ENCODE measurements around the gene UBE2G2.
A peak's percentile ranks its signal among the peaks of the same experiment; 100 is the strongest.

UBE2G2 gene

DNA sequence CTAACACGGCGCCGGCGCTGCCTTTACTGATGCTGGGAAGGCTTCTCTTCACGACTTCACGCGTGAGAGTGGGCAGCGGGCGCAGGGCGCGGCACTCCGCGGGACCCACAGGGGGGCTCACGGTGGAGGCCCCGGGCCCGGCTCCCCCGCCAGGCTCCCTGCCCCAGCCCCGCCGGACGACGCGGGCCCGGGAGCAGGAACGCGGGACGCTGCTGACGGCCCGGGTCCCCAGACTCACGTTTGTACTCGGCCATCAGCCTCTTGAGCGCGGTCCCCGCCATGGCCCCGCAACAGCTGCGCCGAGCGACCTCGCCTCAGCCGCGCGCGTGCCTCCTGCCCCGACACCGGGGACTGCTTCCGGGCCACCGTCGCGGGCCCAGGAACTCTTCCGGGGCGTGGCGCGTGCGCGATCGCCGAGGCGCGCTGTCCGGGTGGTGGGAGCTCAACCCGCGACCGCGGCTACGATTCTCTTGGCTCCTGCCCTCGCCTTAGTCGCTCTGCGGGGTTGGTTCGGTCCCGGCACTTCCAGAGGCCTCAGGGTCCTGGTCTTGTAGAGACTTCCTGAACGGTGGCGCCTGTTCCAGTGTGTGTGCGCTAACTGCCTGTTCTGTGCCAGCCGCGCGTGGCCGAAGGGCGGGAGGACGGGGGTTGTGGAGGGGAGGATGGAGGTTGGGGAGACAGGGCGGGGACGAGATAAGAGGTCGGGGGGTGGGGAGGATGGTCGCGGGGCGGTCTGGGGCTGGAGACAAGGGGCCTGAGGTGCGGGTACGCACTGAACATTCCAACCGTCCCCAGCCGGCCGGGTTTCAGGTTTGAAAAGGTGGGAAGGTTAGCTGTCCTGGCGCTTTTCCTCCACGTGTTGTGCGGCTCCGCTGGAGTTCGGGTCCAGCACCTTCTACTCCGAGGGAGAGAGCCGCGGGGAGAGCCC lies at the start of gene UBE2G2:
UBE2G2 (minus strand) TSS at position 353 of the 928 bp plus-strand sequence; CDS start at position 281, 72 bp downstream.
- DNase-seq: peak; percentile 93

GRCh38 chr21:44850905-44851657 lies 49.5 kb upstream of the UBE2G2 start:
- no peak for DNase-seq

DNA sequence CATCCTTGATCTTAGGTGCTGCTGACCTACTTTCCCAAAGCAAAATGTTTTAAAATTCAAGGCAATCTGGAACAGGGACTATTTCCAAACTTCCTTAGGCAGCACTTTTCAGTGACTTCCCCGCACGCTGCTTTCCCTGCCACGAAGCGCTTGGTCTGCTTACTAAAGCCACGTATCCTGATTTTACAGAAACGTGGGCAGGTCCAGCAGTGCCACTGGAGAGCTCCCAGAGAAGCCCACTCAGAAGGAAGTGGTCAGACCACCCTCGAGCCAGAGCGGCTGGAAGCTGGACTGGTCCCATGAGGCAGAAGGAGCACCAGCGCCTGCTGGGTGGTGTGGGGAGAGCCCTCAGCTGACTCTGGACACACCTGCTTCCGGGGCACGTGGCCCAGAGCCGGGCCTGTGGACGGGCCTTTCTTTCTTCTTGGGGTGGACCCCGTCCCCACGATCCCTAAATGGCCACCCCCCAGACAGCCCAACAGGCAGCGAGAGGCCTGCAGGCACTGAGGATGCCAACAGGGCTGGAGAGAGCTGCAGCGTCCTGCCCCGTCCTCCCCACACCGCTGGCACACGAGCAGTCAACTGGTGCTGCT lies 48.7 kb upstream of the UBE2G2 start:
- DNase-seq: no peak

GRCh38 chr21:44849616-44850130 lies 48.1 kb upstream of the UBE2G2 start:
- DNase-seq: no peak

GRCh38 chr21:44848821-44849521 lies 47.4 kb upstream of the UBE2G2 start:
- no peak for DNase-seq

GRCh38 chr21:44847261-44848056 lies 45.8 kb upstream of the UBE2G2 start:
- no peak for DNase-seq

GRCh38 chr21:44846485-44847260 lies 45.1 kb upstream of the UBE2G2 start:
- DNase-seq: peak; percentile 46

DNA sequence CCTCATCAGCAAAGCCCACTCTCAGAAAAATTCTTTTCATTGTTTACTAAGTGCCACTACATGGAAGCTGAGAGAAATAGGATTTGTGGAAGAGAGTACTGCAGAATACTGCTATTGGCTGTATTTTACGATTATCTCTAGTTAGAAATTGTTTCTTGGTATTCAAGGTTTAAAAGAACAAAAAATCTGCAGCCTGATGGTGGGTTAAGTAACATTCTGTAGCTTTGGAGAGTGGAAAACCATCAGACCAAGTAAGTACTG lies 44.5 kb upstream of the UBE2G2 start:
- DNase-seq: no peak

GRCh38 chr21:44845418-44846223 lies 44.0 kb upstream of the UBE2G2 start:
- peak; percentile 65 for DNase-seq

- DNase-seq: no peak
These were observed 42.6 kb upstream of the UBE2G2 start for GRCh38 chr21:44844256-44844655.

DNA sequence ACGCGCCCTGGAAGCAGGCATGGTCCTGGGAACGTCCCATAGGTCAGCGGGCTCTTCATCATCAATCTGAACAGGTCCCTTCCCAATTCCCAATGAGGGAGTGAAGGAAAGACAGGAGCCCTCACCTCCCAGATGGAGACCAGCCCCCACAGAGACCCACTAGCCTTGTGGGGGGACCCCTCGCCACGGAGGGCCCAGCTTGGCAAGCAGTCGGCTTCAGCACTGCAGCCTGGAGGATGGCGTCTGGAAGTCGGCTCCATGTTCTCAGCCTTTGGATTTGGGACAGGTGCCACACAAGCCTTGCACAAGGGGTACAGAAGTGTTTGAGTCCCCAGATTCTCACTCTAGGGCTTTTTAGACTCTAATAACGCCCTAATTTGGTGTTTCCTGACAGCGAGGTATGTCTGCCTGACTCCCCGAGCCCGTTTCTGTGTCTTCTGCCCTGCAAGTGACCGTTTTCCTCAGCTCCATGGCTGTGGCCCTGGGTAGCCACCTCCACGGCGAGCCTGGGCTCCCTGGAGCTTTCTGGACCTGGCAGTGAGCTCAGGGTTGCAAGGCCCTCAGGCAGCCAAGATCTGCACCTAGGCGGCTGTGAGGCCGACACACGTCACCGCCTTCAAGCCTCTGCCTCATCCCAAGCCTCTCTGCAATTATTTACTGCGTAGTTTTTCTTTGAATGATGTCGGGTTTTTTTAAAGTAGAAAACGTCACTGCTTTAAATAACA lies 41.3 kb upstream of the UBE2G2 start:
- no peak for DNase-seq

- DNase-seq: no peak
These were observed 40.5 kb upstream of the UBE2G2 start for GRCh38 chr21:44842087-44842486.

- DNase-seq: no peak
These were observed 39.2 kb upstream of the UBE2G2 start for GRCh38 chr21:44840771-44841170.

DNA sequence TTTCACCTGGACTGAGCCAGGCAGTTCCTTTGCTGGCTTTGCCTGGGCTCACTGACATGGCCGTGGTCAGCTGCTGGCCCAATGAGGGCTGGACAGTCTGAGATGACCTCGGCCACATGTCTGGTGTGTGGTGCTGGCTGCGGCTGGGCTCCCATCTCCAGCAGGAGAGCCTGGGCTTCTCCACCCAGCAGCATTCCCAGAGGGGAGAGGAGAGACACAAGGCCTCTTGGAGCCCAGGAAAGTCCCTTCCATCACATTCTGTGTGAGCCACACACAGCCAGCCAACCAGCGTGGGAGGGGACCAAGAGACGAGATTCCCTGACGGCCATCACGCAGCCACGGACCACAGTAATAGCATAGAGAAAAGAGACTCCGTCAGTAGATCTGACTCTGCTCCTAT lies 37.3 kb upstream of the UBE2G2 start:
- no peak for DNase-seq

DNA sequence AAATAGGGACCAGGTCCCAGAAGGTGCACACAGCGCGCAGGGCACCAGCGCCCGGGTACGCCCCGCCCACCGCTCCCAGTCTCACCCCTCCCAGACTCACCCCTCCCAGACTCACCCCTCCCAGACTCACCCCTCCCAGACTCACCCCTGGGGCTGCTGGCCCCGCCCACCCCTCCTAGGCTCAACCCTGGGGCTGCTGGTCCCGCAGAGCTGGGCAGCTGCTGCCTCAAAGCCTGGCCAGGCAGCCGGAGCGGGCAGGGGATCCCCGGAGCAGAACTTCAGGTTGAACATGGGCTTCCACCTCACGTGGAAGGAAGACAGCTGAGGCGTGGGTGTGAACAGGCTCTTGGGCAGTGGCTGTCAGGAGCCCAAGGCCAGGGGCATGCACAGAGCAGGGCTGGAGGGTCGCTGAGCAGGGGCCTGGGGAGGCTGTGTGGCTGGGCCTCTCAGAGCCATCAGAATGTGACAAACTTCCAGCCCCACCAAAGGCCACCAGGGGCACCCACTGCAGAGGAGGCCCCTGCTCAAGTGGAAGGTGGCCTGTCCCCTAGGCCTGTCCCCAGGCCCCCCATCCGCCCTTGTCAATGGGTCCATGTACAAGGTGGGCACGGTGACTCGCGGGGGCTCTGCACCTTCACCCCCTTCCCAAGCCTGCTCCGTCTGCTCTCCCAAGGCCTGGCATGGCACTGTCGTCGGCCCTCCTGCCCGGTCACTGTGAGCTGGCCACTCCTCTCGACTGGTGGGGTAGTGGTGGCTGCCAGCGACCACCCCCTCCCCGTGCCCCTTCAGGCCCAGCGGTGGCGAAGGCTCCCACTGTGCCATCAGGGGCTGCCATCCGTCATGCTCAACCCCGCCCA lies 36.6 kb upstream of the UBE2G2 start:
- no peak for DNase-seq

DNA sequence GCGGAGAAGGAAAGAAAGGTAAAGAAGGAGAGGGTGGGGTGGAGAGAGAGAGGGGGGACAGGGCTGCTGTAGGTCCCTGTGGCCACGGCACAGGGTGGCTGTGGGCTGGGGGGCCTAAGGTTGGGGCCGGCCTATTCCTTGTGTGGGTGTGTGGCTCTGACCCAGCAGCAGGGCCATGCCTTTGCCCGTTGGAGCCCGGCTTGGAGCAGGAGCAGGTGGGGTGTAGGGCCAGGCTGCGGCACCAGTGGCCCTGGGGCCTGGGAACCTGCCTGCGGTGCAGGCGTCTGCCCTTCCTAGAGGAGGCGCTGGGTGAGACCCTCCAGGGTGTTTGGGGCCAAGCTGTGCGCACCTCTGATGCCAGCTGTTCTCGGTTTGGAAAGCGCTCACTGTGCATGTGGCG lies 35.9 kb upstream of the UBE2G2 start:
- DNase-seq: no peak

- DNase-seq: no peak
These were observed 35.2 kb upstream of the UBE2G2 start for GRCh38 chr21:44836666-44837471.

DNA sequence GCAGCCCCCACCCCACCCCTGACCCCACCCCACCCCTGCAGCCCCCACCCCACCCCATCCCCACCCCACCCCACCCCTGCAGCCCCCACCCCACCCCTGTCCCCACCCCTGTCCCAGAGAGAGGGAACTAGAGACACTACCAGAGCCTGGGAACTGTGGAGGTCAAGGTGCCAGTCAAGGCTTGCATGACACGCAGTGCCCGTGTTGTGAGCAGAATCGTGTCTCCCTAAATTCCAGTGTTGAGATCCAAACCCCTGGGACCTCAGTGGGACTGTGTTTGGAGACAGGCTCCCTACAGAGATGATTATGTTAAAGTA lies 34.7 kb upstream of the UBE2G2 start:
- DNase-seq: no peak
